ENCODE results near the gene IL12RB2.
"Not testable (repeated sequence)": the region's sequence is repeated elsewhere in the genome, so short reads cannot be mapped to it uniquely, and the experiment has no call there.

Gene IL12RB2

GRCh38 chr1:67437961-67438360, 130.3 kb downstream of the IL12RB2 start:
- H3K4me3 ChIP-seq (ENCODE audit: low read depth, low read length), result no peak overlapping the region
- no peak for TF ChIP-seq CTCF (IDR thresholded peaks at IDR 0.05; ENCODE audit: low read depth, low read length)
- DNase-seq (ENCODE audit: low read depth, low spot score), result no peak
- in situ Hi-C loops (cut with HindIII; ENCODE audit: low sequenced_read_pairs), result no loop called here

GRCh38 chr1:67439277-67440029, 131.8 kb downstream of the IL12RB2 start:
- TF ChIP-seq CTCF (IDR thresholded peaks at IDR 0.05; ENCODE audit: low read depth, low read length), result no peak
- DNase-seq (ENCODE audit: low read depth, low spot score), result peak; percentile 18
- H3K4me3 ChIP-seq (ENCODE audit: low read depth, low read length), result no peak overlapping the region
- in situ Hi-C loops (cut with HindIII; ENCODE audit: low sequenced_read_pairs), result no loop called here

GRCh38 chr1:67440339-67440738, 132.7 kb downstream of the IL12RB2 start:
- in situ Hi-C loops (cut with HindIII; ENCODE audit: low sequenced_read_pairs), result no loop called here
- no peak overlapping the region for H3K4me3 ChIP-seq (ENCODE audit: low read depth, low read length)
- DNase-seq (ENCODE audit: low read depth, low spot score), result no peak
- TF ChIP-seq CTCF (IDR thresholded peaks at IDR 0.05; ENCODE audit: low read depth, low read length), result no peak

- no peak for TF ChIP-seq CTCF (IDR thresholded peaks at IDR 0.05; ENCODE audit: low read depth, low read length)
- peak; percentile 81 for DNase-seq (ENCODE audit: low read depth, low spot score)
- in situ Hi-C loops (cut with HindIII; ENCODE audit: low sequenced_read_pairs), result no loop called here
- no peak overlapping the region for H3K4me3 ChIP-seq (ENCODE audit: low read depth, low read length)
These were observed 133.5 kb downstream of the IL12RB2 start for GRCh38 chr1:67441183-67441582.

- no peak overlapping the region for H3K4me3 ChIP-seq (ENCODE audit: low read depth, low read length)
- in situ Hi-C loops (cut with HindIII; ENCODE audit: low sequenced_read_pairs), result no loop called here
- no peak for DNase-seq (ENCODE audit: low read depth, low spot score)
- TF ChIP-seq CTCF (IDR thresholded peaks at IDR 0.05; ENCODE audit: low read depth, low read length), result no peak
These were observed 134.1 kb downstream of the IL12RB2 start for GRCh38 chr1:67441739-67442281.

- DNase-seq (ENCODE audit: low read depth, low spot score); H3K4me3 ChIP-seq (ENCODE audit: low read depth, low read length); in situ Hi-C loops (cut with HindIII; ENCODE audit: low sequenced_read_pairs): not testable (repeated sequence)
These were observed 138.3 kb downstream of the IL12RB2 start for GRCh38 chr1:67446014-67446413.

Data from astrocyte of the spinal cord (primary cell).